NCI-H146 treated with DMSO at 0.1 percent for 48 hours (cell line): ENCODE results near the gene HERPUD1.
A peak's percentile ranks its signal among the peaks of the same experiment; 100 is the strongest.
"Not testable (repeated sequence)": the region's sequence is repeated elsewhere in the genome, so short reads cannot be mapped to it uniquely, and the experiment has no call there.

Experiments used
- DNase-seq: peaks from one replicate; lab custom pipeline; 2025; ENCODE audit not compliant: unreplicated experiment; lab: John Stamatoyannopoulos, UW

Gene HERPUD1, protein sequence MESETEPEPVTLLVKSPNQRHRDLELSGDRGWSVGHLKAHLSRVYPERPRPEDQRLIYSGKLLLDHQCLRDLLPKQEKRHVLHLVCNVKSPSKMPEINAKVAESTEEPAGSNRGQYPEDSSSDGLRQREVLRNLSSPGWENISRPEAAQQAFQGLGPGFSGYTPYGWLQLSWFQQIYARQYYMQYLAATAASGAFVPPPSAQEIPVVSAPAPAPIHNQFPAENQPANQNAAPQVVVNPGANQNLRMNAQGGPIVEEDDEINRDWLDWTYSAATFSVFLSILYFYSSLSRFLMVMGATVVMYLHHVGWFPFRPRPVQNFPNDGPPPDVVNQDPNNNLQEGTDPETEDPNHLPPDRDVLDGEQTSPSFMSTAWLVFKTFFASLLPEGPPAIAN

DNA sequence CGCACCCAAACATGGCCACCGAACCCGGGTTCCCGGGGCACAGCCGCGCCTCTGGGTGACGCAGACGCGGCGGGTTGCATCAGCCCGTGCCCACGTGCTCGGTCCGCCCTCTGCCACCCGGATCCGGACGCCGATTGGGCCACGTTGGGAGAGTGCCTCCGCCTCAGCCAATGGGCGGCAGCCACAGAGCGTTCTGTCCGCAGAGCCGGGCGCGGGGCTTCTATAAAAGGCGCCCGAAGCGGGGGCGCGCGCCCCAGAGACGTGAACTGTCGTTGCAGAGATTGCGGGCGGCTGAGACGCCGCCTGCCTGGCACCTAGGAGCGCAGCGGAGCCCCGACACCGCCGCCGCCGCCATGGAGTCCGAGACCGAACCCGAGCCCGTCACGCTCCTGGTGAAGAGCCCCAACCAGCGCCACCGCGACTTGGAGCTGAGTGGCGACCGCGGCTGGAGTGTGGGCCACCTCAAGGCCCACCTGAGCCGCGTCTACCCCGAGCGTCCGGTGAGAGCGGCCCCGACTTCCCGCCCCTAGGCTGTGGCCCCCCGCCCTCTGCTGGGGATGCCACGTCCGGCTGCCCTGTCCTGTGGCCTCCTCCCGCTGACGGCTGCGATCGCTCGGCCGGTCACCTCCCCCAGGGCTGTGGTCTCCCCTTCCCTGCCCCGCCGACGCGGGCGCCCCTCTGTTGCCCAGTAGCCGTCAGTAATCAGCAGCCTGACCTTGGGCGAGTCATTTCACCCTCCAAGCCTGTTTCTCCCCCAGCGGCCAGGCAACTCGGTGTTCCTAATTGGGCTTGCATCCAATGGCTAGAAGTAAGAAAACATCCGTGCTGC is at the start of gene HERPUD1:
Gene HERPUD1, plus strand, starts transcription at position 251 of the 829 bp plus-strand sequence. Its CDS starts 103 bp downstream, at position 354.
- peak; percentile 75 for DNase-seq

DNA sequence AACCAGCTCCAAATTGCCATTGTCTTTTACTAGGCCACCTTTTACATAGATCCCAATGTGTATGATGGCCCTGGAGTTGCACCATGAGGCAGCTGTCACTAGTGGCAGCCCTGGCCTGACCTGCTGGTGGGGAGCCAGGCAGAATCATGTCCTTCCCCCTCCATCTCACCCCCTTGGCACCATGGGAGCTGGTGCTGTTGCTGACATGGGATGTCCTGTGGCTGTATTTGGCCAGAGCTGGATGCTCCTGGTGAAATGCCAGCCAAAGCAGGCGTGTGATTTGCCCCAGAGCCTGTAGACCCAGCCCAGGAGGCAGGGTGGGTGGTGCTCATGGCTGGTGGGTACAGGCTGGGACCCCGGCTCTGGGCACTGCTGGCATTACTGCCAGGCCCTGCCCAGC is 48.4 kb upstream of the HERPUD1 start:
- no peak for DNase-seq

DNA sequence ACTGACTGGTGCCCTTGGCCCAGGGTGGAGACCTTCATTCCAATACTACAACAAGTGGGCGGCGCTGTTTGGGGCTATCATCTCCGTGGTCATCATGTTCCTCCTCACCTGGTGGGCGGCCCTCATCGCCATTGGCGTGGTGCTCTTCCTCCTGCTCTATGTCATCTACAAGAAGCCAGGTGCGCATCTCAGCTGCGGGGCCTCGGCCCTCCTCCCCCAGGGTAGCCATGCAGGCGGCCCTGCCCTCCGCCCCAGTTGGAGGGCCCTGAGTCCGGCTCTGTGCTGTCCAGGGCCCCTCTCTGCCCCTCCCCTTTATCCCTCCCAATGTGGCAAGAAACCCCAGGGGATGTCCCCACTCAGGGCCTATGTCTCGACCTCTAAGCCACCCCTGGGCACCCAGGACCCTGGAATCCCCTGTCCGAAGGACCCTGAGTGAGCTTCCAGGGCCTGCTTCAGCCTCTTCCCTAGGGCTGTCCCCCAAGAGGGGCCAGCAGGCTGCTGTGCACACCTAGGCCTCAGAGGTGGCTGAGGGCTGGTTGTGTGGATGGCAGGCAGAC is 47.8 kb upstream of the HERPUD1 start:
- DNase-seq, result no peak

DNA sequence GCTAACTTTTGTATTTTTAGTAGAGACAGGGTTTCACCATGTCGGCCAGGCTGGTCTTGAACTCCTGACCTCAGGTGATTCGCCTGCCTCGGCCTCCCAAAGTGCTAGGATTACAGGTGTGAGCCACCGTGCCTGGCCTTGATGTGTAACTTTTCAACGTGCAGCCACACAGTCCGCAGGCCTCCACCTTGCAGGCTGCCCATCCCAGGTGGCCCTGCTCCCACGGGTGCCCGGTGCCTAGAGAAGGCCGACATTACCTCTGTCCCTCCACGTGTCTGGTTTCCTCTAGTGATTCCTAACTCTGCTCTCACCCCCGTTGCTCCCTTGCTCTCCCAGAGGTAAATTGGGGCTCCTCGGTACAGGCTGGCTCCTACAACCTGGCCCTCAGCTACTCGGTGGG is 47.0 kb upstream of the HERPUD1 start:
- DNase-seq, result not testable (repeated sequence)

DNA sequence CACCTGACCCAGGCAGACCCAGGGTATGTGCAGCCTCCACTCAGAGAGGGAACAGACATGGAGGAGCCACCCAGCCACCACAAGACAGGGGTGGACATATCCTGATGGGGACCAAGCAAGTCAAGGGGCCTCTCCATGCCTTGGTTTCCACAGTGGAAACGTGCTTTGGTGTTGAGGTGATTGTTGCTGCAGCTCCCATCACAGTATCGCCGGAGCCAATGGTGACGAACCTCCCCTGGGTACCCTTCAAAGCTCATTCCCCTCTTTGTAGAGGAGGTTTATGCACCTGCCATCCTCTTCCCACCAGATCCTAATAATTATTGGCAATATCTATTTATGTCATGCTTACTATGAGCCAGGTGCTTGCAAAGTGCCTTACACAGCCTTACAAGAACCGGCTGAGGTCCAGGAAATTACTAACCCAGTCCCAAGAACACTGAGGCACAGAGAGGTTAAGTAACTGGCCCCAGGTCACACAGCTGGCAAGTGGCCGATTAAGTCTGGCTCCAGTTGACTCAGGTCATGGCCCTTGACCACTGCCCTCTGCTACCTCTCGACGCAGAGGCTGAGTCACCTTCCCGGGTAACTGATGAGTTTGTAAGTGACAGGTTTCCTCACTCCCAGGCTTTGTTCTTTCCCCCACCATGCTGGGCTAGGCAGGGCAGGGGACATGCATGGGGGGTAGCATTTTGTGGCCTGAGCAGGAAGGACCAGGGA is 46.3 kb upstream of the HERPUD1 start:
- no peak for DNase-seq

DNA sequence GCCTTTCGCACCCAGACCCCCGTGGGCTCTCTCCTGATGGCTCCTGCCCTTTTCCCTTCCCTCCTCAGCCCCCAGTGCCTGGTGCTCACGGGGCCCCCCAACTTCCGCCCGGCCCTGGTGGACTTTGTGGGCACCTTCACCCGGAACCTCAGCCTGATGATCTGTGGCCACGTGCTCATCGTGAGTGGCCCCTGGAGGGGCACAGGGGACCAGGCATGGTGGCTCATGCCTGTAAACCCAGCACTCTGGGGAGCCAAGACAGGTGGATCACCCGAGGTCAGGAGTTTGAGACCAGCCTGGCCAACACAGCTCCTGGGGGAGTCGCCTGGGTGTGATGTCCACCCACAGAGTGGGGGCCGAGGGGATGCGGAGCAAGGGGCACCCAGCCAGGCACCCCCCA is 45.6 kb upstream of the HERPUD1 start:
- no peak for DNase-seq

DNA sequence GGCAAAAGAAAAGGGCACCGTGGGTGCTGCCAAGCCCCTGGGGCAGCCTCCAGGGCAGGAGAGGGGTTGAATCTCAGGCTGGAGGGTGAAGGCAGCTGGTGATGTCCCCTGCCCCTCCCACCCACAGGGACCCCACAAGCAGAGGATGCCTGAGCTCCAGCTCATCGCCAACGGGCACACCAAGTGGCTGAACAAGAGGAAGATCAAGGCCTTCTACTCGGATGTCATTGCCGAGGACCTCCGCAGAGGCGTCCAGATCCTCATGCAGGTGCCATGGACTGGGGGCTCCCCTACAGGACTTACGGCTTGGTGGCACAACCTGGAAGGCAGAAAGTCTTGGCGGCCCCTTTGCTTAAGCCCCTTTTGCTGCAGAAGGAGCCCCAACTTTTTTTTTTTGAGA is 45.1 kb upstream of the HERPUD1 start:
- no peak for DNase-seq

DNA sequence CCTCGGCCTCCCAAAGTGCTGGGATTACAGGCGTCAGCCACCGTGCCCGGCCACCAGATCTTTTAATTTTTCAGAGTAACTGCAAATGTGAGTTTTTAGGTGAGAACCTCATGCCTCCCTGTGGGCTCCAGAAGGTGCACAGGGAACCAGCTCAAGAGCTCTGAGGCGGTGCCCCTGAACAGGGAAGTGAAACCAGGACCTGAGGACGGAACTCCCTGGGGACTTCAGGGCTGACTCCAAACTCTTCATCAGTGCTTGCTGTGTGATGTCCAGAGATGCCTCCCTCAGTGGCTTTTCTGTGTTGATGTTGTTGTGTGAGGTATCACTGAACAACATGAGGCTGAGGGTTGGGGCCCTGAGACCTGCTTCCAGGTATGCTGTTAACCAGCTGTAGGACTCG is 43.1 kb upstream of the HERPUD1 start:
- DNase-seq, result no peak

DNA sequence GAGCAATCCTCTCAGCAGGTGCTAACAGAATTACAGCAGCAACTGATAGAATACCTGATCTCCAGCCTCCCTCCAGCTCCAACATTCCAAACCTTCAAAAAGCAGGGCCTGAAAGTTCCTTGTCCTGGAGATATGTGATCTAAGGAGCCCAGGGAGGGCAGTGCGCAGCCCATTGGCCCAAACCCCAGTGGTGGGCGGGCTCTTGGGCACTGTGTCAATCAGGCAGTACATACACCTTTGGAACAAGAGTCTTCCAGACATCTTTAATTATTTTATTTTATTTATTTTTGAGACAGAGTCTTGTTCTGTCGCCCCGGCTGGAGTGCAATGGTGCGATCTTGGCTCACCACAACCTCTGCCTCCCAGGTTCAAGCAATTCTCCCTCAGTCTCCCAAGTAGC is 42.7 kb upstream of the HERPUD1 start:
- DNase-seq, result no peak

DNA sequence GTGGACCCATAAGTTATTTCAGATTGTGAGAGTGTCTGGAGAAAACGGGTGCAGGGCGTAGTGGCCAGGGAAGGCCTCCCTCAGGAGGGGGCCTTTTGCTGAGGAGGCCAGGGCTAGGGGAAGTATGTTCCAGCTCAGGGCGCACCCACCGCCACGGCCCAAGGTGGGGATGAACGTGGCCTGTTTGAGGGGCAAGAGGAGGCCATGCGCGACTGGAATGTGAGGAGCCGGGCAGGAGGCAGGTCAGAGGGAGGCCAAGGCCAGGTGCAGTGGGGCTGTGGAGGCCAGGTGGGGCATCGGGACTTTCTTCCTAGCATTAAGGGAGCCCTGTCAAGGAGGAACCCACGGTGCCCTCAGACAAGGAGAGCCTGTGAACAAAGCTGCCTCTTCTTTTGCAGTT is 40.3 kb upstream of the HERPUD1 start:
- DNase-seq, result no peak

DNA sequence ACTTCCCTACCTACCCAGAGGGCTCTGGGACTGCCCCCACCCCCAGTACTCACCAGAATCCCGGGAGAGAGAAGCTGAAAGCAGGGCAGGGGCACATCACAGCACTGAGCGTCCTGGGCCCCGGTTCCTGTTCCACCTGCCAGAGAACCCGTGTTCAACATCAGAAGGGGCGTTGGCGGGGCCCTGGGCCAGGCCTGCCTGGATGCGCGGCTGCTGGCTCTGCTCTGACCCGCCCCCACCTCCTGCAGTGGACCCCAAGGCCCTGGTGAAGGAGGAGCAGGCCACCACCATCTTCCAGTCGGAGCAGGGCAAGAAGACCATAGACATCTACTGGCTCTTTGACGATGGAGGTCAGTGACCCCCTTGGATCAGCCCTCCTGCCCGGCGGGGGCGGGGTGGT is 39.2 kb upstream of the HERPUD1 start:
- no peak for DNase-seq

DNA sequence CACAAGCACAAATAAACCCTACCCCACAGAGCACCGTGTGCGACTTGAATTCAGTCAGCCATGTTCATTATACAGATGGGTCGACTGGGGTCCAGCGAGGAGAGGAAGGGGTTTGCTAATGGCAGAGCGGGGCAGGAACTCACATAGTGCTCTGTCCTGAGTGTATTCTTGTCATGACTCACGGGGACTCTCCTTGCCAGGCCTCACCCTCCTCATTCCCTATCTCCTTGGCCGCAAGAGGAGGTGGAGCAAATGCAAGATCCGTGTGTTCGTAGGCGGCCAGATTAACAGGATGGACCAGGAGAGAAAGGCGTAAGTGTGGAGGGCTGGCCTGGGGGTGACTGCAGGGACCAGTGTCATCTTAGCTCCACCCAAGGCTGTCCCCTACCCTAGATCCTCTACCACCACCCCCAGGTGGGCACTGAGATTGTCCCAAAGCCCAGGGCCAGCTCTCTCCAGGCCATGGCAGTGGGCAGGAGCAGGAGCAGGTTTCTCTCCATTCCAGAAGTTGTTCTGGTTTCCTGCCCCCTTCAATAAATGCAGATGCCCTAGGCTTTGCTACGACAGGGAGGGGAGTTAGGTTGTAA is 37.5 kb upstream of the HERPUD1 start:
- DNase-seq, result no peak

DNA sequence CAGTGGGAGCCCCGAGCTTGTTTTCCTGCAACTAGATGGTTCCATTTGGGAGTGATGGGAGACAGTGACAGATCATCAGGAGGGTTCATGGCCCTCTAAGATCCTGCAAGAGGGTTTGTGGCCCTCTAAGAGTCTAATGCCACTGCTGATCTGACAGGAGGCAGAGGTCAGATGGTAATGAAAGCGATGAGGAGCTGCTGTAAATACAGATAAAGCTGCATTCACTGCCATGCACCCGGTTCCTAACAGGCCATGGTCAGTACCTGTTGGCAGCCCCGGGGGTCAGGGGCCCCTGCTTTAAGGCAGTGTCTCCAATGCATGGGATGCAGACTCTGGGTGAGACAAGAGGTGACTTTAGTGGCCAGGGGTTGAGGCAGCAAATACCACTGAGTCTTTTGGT is 36.1 kb upstream of the HERPUD1 start:
- DNase-seq, result no peak

DNA sequence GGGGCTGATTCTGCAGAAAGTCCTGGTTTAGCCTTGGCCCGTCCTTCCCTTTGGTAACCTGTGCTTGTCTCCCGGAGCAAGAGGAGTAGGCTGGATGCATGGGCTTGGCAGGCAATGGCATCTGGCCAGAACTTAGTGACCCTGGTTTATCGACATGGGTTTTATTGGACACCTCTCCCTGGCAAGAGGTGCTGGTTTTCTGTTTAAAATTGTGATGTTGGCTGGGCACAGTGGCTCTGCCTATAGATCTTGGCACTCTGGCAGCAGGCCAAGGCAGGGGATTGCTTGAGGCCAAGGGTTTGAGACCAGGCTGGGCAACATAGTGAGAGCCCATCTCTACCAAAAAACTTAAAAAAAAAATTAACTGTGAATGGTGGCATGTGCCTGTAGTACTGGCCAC is 35.7 kb upstream of the HERPUD1 start:
- no peak for DNase-seq

DNA sequence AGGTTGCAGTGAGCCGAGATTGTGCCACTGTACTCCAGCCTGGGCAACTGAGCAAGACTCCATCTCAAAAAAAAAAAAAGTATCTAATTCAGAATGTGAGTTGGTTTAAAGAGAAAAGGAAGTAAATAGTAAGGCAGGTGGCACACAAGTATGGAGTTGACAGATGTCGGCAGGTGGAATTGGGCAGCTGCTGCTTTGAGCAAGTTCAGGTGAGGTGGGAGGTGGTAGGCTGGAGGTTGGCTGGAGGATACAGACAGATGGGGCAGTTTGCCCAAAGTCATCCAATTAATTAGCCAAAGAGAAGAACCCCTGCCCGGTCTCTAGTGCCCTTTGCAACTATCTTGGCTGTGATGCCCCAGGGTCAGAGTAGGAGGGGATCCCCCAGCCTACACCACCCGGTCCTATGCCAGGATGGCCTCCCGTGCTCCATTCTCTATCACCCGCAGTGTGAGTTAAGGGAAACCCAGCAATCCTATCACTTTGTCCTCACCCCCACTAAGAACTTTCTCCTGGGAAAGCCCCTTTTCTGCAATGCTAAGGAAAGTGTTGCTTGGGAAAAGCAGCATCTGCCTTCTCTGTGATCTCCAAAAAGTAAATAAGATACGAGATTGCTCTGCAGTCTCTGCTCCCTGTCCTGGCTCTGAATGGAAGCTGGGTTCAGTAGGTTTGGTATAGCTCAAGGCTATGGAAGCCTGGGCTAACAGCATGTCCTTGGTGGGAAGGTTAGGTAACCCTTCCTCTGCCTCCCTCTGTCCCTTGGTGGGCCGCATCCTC is 34.7 kb upstream of the HERPUD1 start:
- peak; percentile 11 for DNase-seq

DNA sequence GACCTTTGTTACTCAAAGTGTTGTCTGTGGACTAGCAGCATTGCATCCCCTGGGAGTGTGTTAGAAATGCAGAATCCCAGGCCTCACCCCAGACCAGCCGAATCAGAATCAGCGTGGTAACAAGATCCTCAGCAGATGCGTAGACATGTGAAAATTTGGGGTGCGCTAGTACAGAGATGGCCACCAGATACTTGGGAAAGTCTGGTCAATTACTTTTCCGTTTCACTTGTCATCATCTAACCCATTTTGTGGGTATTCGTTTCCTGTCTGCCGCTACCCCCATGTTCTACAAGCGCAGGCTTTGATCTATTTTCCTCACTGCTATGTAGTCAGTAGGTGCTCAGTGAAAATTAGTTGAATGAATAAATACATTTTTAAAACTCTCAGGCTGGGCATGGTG is 33.1 kb upstream of the HERPUD1 start:
- no peak for DNase-seq

DNA sequence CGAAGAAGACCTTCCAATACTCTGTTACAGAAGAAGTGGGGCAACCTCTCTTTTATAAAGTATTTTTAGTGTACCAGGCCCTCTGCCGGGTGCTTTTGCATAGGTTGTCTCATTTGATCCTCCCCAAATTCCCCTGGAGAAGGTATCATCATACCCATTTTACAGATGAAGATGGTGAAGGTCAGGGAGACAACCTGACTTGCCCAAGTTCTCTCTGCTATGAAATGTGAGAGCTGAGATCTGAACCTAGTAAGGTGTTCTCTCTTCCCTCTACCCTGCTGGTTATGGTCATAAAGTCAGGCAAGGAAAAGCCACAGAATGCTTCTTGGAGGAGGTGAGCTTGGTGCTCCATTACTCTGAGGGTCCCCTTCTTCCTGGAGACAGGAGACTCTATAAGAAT is 28.1 kb upstream of the HERPUD1 start:
- DNase-seq, result no peak

DNA sequence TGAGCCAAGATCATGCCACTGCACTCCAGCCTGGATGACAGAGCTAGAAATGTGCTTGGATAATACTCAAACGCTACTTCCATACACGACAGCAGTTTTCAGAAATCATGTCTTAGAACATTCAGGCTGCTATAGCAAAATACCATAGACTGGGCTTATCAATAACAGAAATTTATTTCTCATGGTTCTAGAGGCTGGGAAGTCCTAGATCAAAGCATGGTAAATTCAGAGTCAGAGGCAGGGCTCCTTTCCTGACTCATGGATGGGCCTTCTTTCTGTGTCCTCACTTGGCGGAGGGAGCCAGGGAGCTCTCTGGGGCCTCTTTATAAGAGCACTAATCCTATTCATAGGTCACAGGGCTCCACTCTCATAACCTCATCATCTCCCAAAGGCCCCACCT is 24.5 kb upstream of the HERPUD1 start:
- DNase-seq, result no peak

DNA sequence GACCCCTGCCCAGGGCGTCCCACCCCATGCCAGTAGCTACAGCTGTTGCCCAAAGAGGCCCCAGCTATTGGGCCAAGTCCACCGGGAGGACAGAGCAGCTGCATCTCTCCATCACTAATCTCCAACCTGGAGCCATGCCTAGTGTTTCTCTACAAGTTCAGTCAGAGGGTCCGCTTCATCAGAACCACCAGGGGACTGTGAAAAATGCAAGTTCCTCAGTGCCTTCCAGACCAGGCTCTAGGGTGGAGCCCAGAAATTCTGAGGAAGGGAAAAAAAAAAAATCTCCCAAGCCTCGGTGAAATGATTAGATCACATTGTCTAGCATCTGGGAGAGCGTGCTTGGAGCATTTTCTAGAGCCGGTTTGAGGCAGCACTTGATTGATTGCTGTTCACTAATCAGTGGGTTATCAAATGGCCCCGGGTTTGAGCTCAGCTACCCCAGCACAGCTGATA is 22.4 kb upstream of the HERPUD1 start:
- no peak for DNase-seq

DNA sequence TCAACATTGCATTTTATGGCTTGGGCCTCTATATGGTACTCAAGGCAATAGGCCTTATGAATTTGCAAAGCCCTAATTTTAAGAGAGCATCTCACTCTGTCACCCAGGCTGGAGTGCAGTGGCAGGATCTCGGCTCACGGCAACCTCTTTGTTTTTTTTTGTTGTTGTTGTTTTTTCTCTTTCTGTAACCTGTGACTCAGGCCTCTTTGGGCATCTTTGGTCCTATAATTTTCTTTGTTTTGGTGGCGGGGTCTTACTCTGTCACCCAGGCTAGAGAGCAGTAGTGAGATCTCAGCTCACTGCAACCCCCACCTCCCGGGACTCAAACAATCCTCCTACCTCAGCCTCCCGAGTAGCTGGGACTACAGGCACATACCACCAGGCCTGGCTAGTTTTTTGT is 21.8 kb upstream of the HERPUD1 start:
- no peak for DNase-seq
